Fibroblast of villous mesenchyme (primary cell): ENCODE data around the gene UBE2D4. TPM values are rescaled to one million over a fixed set of nuclear protein-coding genes. Genes with fewer than 3 reads are reported as not detected.
A peak's percentile ranks its signal among the peaks of the same experiment; 100 is the strongest.

ENCODE experiments used
- DNase-seq: peaks from one replicate; pipeline ENCODE4 v3.0.0-alpha.2; 2010; ENCODE audit warnings: low read depth
- H3K4me3 ChIP-seq: 2 replicates; pipeline ENCODE4 v1.5.1; 2011; ENCODE audit warnings: low read depth, mild to moderate bottlenecking, low read length
- CTCF ChIP-seq: IDR thresholded peaks from 2 replicates; pipeline ENCODE4 v1.5.1; 2012; ENCODE audit warnings: low read depth, mild to moderate bottlenecking, low read length; ENCODE audit not compliant: insufficient read depth
- total RNA-seq: library from RNA; depleted of rRNA; stranded (reverse); fragments of >200 nt; gene quantifications from 2 replicates; pipeline ENCODE4 v1.2.3, GENCODE V29; 2012

Gene UBE2D4
- total RNA-seq, 1 donor, result 11.7 TPM

GRCh38 chr7:43933902-43934560 is 7.8 kb downstream of the UBE2D4 start:
- no peak overlapping the region for H3K4me3 ChIP-seq
- DNase-seq, result no peak
- TF ChIP-seq CTCF, result no peak

- no peak for DNase-seq
- no peak overlapping the region for H3K4me3 ChIP-seq
- TF ChIP-seq CTCF, result no peak
Observed at GRCh38 chr7:43937444-43937843, 11.2 kb downstream of the UBE2D4 start.

GRCh38 chr7:43938892-43939482 is 12.8 kb downstream of the UBE2D4 start:
- no peak for TF ChIP-seq CTCF
- no peak for DNase-seq
- H3K4me3 ChIP-seq, result no peak overlapping the region

GRCh38 chr7:43942250-43942649 is 16.0 kb downstream of the UBE2D4 start:
- H3K4me3 ChIP-seq, result no peak overlapping the region
- no peak for TF ChIP-seq CTCF
- no peak for DNase-seq

GRCh38 chr7:43942997-43943396 is 16.8 kb downstream of the UBE2D4 start:
- DNase-seq, result no peak
- peak; percentile 18 for TF ChIP-seq CTCF
- H3K4me3 ChIP-seq, result no peak overlapping the region

- no peak for DNase-seq
- no peak for TF ChIP-seq CTCF
Observed at GRCh38 chr7:43943417-43944187, 17.4 kb downstream of the UBE2D4 start.

More at GRCh38 chr7:43943417-43944187, 17.4 kb downstream of the UBE2D4 start:
- no peak overlapping the region for H3K4me3 ChIP-seq
